ENCODE results near the gene CDH8.

DNA sequence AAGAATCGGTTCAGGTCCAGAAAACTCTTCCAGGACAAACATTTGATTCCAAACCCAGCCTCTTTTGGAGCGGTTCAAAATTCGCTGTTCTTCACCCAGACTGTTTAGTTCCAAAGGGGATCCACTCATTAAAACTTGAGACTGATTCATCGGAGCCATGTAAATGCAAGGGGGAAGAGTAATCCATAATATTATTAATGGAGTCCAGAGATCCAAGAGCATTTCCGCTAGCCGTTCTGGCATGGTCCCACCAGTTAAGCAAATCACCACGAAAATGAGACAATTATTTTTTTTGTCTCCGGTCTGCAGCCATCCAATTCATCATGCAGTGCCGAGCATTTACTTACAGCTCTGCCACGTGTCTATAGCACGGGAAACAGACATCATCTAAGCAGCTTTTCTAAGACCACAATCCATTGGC lies 15.1 kb downstream of the CDH8 start:
- TF ChIP-seq RAD21 (IDR thresholded peaks at IDR 0.05; ENCODE audit: low read length) (no peak), TAF1 (IDR thresholded peaks at IDR 0.05; ENCODE audit: borderline replicate concordance, low read depth, low read length) (no peak), RFX5 (IDR thresholded peaks at IDR 0.05; ENCODE audit: low read length) (no peak), NRF1 (IDR thresholded peaks at IDR 0.05; ENCODE audit: low read depth, low read length) (no peak), MEF2A (IDR thresholded peaks at IDR 0.05; ENCODE audit: borderline replicate concordance, low read depth) (no peak), POLR2AphosphoS5 (IDR thresholded peaks at IDR 0.05; ENCODE audit: low read depth, low read length) (no peak)
- TF ChIP-seq, protein P1, sequence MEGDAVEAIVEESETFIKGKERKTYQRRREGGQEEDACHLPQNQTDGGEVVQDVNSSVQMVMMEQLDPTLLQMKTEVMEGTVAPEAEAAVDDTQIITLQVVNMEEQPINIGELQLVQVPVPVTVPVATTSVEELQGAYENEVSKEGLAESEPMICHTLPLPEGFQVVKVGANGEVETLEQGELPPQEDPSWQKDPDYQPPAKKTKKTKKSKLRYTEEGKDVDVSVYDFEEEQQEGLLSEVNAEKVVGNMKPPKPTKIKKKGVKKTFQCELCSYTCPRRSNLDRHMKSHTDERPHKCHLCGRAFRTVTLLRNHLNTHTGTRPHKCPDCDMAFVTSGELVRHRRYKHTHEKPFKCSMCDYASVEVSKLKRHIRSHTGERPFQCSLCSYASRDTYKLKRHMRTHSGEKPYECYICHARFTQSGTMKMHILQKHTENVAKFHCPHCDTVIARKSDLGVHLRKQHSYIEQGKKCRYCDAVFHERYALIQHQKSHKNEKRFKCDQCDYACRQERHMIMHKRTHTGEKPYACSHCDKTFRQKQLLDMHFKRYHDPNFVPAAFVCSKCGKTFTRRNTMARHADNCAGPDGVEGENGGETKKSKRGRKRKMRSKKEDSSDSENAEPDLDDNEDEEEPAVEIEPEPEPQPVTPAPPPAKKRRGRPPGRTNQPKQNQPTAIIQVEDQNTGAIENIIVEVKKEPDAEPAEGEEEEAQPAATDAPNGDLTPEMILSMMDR (IDR thresholded peaks at IDR 0.05) = no peak
- TF ChIP-seq, protein P2, sequence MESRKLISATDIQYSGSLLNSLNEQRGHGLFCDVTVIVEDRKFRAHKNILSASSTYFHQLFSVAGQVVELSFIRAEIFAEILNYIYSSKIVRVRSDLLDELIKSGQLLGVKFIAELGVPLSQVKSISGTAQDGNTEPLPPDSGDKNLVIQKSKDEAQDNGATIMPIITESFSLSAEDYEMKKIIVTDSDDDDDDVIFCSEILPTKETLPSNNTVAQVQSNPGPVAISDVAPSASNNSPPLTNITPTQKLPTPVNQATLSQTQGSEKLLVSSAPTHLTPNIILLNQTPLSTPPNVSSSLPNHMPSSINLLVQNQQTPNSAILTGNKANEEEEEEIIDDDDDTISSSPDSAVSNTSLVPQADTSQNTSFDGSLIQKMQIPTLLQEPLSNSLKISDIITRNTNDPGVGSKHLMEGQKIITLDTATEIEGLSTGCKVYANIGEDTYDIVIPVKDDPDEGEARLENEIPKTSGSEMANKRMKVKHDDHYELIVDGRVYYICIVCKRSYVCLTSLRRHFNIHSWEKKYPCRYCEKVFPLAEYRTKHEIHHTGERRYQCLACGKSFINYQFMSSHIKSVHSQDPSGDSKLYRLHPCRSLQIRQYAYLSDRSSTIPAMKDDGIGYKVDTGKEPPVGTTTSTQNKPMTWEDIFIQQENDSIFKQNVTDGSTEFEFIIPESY (IDR thresholded peaks at IDR 0.05; ENCODE audit: borderline replicate concordance, low read depth) = no peak

All from SK-N-SH (cell line).